Measurements from ENCODE around the gene SERPINE3.

DNA sequence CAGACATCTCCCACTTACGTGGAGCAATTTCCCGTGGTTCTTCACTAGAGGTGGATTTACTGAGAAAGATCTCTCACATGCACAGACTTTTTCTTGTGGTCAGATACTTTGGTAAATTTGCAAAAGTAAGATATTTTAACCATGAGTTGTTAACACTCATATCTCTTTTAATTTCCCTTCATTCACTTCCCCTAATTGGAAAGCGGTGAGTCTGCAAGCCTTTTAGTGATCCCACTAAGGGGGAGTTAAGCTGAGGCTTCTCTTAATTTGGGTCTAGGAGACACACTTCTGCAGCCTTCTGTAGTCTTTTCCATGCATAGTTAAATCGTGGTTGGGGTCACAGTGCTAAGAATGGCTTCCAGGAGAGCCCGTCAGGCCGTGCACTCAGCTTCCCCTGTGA, 30.7 kb upstream of the SERPINE3 start:
- TF ChIP-seq, protein P1, sequence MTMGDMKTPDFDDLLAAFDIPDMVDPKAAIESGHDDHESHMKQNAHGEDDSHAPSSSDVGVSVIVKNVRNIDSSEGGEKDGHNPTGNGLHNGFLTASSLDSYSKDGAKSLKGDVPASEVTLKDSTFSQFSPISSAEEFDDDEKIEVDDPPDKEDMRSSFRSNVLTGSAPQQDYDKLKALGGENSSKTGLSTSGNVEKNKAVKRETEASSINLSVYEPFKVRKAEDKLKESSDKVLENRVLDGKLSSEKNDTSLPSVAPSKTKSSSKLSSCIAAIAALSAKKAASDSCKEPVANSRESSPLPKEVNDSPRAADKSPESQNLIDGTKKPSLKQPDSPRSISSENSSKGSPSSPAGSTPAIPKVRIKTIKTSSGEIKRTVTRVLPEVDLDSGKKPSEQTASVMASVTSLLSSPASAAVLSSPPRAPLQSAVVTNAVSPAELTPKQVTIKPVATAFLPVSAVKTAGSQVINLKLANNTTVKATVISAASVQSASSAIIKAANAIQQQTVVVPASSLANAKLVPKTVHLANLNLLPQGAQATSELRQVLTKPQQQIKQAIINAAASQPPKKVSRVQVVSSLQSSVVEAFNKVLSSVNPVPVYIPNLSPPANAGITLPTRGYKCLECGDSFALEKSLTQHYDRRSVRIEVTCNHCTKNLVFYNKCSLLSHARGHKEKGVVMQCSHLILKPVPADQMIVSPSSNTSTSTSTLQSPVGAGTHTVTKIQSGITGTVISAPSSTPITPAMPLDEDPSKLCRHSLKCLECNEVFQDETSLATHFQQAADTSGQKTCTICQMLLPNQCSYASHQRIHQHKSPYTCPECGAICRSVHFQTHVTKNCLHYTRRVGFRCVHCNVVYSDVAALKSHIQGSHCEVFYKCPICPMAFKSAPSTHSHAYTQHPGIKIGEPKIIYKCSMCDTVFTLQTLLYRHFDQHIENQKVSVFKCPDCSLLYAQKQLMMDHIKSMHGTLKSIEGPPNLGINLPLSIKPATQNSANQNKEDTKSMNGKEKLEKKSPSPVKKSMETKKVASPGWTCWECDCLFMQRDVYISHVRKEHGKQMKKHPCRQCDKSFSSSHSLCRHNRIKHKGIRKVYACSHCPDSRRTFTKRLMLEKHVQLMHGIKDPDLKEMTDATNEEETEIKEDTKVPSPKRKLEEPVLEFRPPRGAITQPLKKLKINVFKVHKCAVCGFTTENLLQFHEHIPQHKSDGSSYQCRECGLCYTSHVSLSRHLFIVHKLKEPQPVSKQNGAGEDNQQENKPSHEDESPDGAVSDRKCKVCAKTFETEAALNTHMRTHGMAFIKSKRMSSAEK (CRISPR knock-in tag; IDR thresholded peaks at IDR 0.05; ENCODE audit: borderline replicate concordance) = no peak
- TF ChIP-seq, protein P2, sequence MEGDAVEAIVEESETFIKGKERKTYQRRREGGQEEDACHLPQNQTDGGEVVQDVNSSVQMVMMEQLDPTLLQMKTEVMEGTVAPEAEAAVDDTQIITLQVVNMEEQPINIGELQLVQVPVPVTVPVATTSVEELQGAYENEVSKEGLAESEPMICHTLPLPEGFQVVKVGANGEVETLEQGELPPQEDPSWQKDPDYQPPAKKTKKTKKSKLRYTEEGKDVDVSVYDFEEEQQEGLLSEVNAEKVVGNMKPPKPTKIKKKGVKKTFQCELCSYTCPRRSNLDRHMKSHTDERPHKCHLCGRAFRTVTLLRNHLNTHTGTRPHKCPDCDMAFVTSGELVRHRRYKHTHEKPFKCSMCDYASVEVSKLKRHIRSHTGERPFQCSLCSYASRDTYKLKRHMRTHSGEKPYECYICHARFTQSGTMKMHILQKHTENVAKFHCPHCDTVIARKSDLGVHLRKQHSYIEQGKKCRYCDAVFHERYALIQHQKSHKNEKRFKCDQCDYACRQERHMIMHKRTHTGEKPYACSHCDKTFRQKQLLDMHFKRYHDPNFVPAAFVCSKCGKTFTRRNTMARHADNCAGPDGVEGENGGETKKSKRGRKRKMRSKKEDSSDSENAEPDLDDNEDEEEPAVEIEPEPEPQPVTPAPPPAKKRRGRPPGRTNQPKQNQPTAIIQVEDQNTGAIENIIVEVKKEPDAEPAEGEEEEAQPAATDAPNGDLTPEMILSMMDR (IDR thresholded peaks at IDR 0.05) = no peak
- TF ChIP-seq JUN (CRISPR knock-in tag; IDR thresholded peaks at IDR 0.05) = no peak
- no peak for TF ChIP-seq NFYB (CRISPR knock-in tag; conservative IDR thresholded peaks at IDR 0.05; ENCODE audit: low read depth)
- no peak for TF ChIP-seq ZNF232 (CRISPR knock-in tag; IDR thresholded peaks at IDR 0.05)
- no peak for TF ChIP-seq CREB1 (CRISPR knock-in tag; IDR thresholded peaks at IDR 0.05)

Data from WTC11 (cell line).